Vagina (tissue), 2 donors: ENCODE results near the gene EFCAB7.

Experiments
- POLR2AphosphoS5 ChIP-seq, 2 donors: sonication (generic); formaldehyde crosslinking; IDR thresholded peaks; one replicate each; pipeline ENCODE4 v1.9.0; 2017; ENCODE audit warnings: antibody characterized with exemption in 2 of 2, mild to moderate bottlenecking in 2 of 2, low read depth in 1 of 2; ENCODE audit not compliant: insufficient read depth in 1 of 2
- TF ChIP-seq, protein P1 (sequence below), 3 experiments: fragments of 450-650 bp in 2 of 3; fragments of 200-600 bp in 1 of 3; sonication (generic) in 1 of 3; IDR thresholded peaks; one replicate each; pipeline ENCODE4 v1.5.1; 2017 to 2019; ENCODE audit warnings: antibody characterized with exemption in 3 of 3, mild to moderate bottlenecking in 2 of 3, moderate library complexity in 2 of 3

DNA sequence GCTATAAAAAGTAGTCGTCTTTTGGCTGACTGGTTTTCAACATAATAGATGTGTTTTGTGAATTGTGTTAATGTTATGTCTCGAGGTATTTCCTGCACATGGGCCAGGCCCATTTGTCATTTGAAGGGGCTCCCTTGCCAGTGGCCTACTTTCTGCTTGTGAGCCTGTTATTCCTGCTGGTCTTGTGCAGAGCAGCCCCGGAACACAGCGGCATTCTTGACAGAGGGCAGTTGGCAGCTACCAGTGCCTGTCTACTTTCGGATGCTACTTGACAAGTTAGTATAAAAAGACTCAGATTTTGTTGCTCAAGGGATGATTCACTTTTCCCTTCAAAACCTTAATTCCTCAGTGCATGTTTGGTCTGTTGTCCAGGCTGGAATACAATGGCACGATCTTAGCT, 98.4 kb downstream of the EFCAB7 start:
- no peak for TF ChIP-seq POLR2AphosphoS5 (IDR thresholded peaks at IDR 0.05; ENCODE audit: insufficient read depth in 1 of 2, low read depth in 1 of 2)
- TF ChIP-seq, protein P1, sequence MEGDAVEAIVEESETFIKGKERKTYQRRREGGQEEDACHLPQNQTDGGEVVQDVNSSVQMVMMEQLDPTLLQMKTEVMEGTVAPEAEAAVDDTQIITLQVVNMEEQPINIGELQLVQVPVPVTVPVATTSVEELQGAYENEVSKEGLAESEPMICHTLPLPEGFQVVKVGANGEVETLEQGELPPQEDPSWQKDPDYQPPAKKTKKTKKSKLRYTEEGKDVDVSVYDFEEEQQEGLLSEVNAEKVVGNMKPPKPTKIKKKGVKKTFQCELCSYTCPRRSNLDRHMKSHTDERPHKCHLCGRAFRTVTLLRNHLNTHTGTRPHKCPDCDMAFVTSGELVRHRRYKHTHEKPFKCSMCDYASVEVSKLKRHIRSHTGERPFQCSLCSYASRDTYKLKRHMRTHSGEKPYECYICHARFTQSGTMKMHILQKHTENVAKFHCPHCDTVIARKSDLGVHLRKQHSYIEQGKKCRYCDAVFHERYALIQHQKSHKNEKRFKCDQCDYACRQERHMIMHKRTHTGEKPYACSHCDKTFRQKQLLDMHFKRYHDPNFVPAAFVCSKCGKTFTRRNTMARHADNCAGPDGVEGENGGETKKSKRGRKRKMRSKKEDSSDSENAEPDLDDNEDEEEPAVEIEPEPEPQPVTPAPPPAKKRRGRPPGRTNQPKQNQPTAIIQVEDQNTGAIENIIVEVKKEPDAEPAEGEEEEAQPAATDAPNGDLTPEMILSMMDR (IDR thresholded peaks at IDR 0.05): no peak
